Measurements from ENCODE around the gene DDX39B.

DNA sequence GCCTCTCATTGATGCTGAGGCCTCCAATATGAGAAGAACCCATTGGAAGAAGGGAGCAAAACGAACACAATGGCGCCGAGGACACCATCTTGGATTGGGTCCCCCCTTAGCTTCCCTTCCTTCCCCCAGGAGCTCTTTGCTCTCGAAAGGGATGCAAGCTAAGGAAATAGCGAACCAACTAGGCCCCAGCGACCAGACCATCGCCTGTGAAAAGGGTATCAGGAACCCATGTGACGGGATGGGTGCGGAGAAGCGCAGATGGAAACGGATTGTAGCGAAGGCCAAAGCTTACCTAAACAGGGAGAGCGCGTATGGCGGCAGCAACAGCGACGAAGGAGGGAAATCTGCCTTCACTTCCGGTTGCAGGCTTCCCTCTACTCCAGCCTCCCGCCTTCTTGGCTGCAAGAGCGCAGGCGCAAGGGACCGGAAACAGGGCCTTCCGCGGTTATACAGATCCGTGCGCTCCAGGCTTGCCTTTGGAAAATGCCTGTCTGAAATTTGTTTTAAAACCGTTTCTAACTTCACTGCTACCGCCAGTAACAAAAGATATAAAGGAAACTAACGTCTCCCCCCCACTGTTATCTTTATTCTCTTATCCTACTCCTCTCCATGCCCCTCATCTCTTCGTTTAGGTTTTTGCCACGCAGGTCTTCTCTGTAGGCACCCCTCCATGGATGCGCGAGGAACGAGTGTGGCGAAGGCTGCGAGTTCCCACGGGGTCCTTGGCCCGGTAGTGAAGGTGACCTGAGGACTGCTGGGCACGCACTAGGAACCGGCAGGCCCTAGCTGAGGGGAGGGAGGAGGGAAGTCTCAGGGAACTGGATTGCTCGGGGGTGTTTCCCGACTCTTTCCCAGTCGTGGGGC lies at the start of gene DDX39B:
- TF ChIP-seq, protein P1, sequence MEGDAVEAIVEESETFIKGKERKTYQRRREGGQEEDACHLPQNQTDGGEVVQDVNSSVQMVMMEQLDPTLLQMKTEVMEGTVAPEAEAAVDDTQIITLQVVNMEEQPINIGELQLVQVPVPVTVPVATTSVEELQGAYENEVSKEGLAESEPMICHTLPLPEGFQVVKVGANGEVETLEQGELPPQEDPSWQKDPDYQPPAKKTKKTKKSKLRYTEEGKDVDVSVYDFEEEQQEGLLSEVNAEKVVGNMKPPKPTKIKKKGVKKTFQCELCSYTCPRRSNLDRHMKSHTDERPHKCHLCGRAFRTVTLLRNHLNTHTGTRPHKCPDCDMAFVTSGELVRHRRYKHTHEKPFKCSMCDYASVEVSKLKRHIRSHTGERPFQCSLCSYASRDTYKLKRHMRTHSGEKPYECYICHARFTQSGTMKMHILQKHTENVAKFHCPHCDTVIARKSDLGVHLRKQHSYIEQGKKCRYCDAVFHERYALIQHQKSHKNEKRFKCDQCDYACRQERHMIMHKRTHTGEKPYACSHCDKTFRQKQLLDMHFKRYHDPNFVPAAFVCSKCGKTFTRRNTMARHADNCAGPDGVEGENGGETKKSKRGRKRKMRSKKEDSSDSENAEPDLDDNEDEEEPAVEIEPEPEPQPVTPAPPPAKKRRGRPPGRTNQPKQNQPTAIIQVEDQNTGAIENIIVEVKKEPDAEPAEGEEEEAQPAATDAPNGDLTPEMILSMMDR (IDR thresholded peaks at IDR 0.05; ENCODE audit: low read depth, low read length, poor library complexity, severe bottlenecking), result peak; percentile 16
- TF ChIP-seq EZH2phosphoT487 (IDR thresholded peaks at IDR 0.05; ENCODE audit: borderline replicate concordance, low read length), result no peak

All from DOHH2 (cell line).